Hepatocyte (in vitro differentiated cells): ENCODE measurements around the gene WNT2B. TPM values are rescaled to one million over a fixed set of nuclear protein-coding genes. Genes with fewer than 3 reads are reported as not detected.

Experiments
- DNase-seq: peaks from one replicate; pipeline ENCODE4 v3.0.0-alpha.2; 2016; ENCODE audit warnings: low spot score
- H2AFZ ChIP-seq: fragments of 200-600 bp; sonication (generic); 2 replicates; pipeline ENCODE4 v1.6.0; 2016; ENCODE audit warnings: antibody characterized with exemption, mild to moderate bottlenecking
- H3K27ac ChIP-seq: fragments of 200-600 bp; sonication (generic); 2 replicates; pipeline ENCODE4 v1.5.1; 2016; ENCODE audit warnings: mild to moderate bottlenecking
- H3K27me3 ChIP-seq: fragments of 200-600 bp; sonication (generic); 2 replicates; pipeline ENCODE4 v1.6.1; 2016
- H3K36me3 ChIP-seq: fragments of 200-600 bp; sonication (generic); replicated peaks from 2 replicates; pipeline ENCODE4 v1.5.1; 2016; ENCODE audit warnings: low read depth; ENCODE audit not compliant: insufficient read depth
- H3K4me1 ChIP-seq: fragments of 200-600 bp; sonication (generic); 2 replicates; pipeline ENCODE4 v1.5.1; 2016; ENCODE audit warnings: mild to moderate bottlenecking, moderate library complexity; ENCODE audit not compliant: insufficient read depth
- H3K4me2 ChIP-seq: fragments of 200-600 bp; sonication (generic); 2 replicates; pipeline ENCODE4 v1.6.0; 2016
- H3K4me3 ChIP-seq: fragments of 200-600 bp; sonication (generic); 2 replicates; pipeline ENCODE4 v1.5.1; 2016; ENCODE audit warnings: mild to moderate bottlenecking
- H3K79me2 ChIP-seq: fragments of 200-600 bp; sonication (generic); 2 replicates; pipeline ENCODE4 v1.6.0; 2017; ENCODE audit warnings: mild to moderate bottlenecking
- H3K9me2 ChIP-seq: fragments of 200-600 bp; sonication (generic); replicated peaks from 2 replicates; pipeline ENCODE4 v1.6.0; 2017; ENCODE audit warnings: mild to moderate bottlenecking; ENCODE audit not compliant: insufficient read depth
- H3K9me3 ChIP-seq: fragments of 200-600 bp; sonication (generic); 2 replicates; pipeline ENCODE4 v1.5.1; 2016; ENCODE audit warnings: low read depth, mild to moderate bottlenecking
- H4K20me1 ChIP-seq: fragments of 200-600 bp; sonication (generic); 2 replicates; pipeline ENCODE4 v1.6.0; 2016; ENCODE audit warnings: mild to moderate bottlenecking; ENCODE audit not compliant: insufficient read depth, poor library complexity, severe bottlenecking
- EZH2 ChIP-seq: fragments of 200-600 bp; sonication (generic); IDR thresholded peaks from 2 replicates; pipeline ENCODE4 v1.6.1; 2016; ENCODE audit warnings: antibody characterized with exemption, mild to moderate bottlenecking, borderline replicate concordance
- EZH2phosphoT487 ChIP-seq: fragments of 200-600 bp; sonication (generic); IDR thresholded peaks from one replicate; pipeline ENCODE4 v1.6.1; 2018; ENCODE audit warnings: antibody characterized with exemption, mild to moderate bottlenecking, low read depth, moderate library complexity; ENCODE audit not compliant: unreplicated experiment, severe bottlenecking
- WGBS: methylation state at CpG from one replicate; pipeline ENCODE4 v1.1.6; 2016; ENCODE audit warnings: low lambda C conversion rate; ENCODE audit errors: missing lambda C conversion rate; 5-methylcytosine and 5-hydroxymethylcytosine counted together
- polyA plus RNA-seq: library from polyadenylated mRNA; unstranded; fragments of >200 nt; fragmentation: Nextera tagmentation; extraction: Ambion mirVana; gene quantifications from 2 replicates; pipeline ENCODE4 v1.2.1, GENCODE V29; 2016
- total RNA-seq: library from RNA; depleted of rRNA; stranded (reverse); fragments of >200 nt; gene quantifications from 2 replicates; pipeline ENCODE4 v1.2.3, GENCODE V29; 2014
- TF ChIP-seq, protein P1 (sequence below): fragments of 200-600 bp; sonication (generic); IDR thresholded peaks from 2 replicates; pipeline ENCODE4 v1.5.1; 2016; ENCODE audit warnings: antibody characterized with exemption, mild to moderate bottlenecking; ENCODE audit not compliant: poor library complexity

The WNT2B gene
- total and polyA plus RNA-seq, 2 experiments from 2014 or later: 2.7 to 3.8 TPM

DNA sequence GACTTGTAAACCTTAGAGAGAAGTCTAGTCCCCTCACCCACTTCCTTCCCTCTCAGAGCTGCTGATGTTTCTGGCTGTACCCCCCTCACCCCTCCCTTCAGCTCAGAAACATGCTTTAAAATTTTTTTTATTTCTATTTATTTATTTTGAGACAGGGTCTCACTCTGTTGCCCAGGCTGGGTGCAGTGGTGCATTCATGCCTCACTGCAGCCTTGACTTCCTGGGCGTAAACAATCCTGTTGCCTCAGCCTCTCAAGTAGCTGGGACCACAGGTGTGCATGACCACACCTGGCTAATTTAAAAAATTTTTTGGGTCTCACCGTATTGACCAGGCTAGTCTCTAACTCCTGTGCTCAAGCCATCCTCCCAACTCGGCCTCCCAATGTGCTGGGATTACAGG, 2.9 kb upstream of the WNT2B start:
- Histone ChIP-seq H3K27me3 (peaks cover 57% of the 10 kb centered on the region), H3K36me3 (no peaks in the 10 kb centered on the region), H3K79me2 (no peaks in the 10 kb centered on the region), H4K20me1 (no peaks in the 10 kb centered on the region), H3K9me2 (no peaks in the 10 kb centered on the region), H3K27ac (no peak overlapping the region), H3K4me1 (peaks cover 49% of the 10 kb centered on the region), H2AFZ (no peak overlapping the region), H3K4me3 (no peak overlapping the region), H3K9me3 (no peaks in the 10 kb centered on the region), H3K4me2 (no peak overlapping the region)
- TF ChIP-seq EZH2 (no peak), EZH2phosphoT487 (no peak)
- TF ChIP-seq, protein P1, sequence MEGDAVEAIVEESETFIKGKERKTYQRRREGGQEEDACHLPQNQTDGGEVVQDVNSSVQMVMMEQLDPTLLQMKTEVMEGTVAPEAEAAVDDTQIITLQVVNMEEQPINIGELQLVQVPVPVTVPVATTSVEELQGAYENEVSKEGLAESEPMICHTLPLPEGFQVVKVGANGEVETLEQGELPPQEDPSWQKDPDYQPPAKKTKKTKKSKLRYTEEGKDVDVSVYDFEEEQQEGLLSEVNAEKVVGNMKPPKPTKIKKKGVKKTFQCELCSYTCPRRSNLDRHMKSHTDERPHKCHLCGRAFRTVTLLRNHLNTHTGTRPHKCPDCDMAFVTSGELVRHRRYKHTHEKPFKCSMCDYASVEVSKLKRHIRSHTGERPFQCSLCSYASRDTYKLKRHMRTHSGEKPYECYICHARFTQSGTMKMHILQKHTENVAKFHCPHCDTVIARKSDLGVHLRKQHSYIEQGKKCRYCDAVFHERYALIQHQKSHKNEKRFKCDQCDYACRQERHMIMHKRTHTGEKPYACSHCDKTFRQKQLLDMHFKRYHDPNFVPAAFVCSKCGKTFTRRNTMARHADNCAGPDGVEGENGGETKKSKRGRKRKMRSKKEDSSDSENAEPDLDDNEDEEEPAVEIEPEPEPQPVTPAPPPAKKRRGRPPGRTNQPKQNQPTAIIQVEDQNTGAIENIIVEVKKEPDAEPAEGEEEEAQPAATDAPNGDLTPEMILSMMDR: no peak
- DNase-seq: no peak
- WGBS: 93% methylated on average over 3 of the region's 3 CpGs

DNA sequence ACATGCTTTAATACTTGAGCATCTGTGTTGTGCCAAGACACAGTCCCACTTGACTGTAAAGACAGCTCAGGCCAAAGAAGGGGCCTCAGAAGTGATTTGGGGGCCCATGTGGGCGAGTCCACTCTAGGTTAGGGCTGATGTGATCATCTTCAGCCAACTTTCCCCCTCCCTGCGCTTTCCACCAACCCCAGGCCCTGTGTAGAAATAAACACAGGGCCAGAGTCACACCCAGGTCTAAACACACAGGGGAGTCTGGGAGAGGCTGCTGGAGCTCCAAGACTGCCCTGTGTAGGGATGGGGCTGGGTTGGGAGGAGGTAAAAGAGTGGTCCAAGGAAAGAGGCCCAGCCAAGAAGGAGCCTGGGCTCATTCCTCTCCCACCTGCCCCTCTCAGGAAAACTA, 2.5 kb upstream of the WNT2B start:
- no peaks in the 10 kb centered on the region for H3K79me2 ChIP-seq
- H3K4me2 ChIP-seq: no peak overlapping the region
- TF ChIP-seq EZH2phosphoT487: no peak
- TF ChIP-seq, protein P1: no peak
- TF ChIP-seq EZH2: no peak
- peaks cover 61% of the 10 kb centered on the region for H3K27me3 ChIP-seq
- H3K9me3 ChIP-seq: no peaks in the 10 kb centered on the region
- H3K9me2 ChIP-seq: no peaks in the 10 kb centered on the region
- no peaks in the 10 kb centered on the region for H4K20me1 ChIP-seq
- peaks cover 49% of the 10 kb centered on the region for H3K4me1 ChIP-seq
- no peaks in the 10 kb centered on the region for H3K36me3 ChIP-seq
- no peak overlapping the region for H3K27ac ChIP-seq
- no peak for DNase-seq
- no peak overlapping the region for H2AFZ ChIP-seq
- no peak overlapping the region for H3K4me3 ChIP-seq
- WGBS: 93% methylated on average over 2 of the region's 2 CpGs

DNA sequence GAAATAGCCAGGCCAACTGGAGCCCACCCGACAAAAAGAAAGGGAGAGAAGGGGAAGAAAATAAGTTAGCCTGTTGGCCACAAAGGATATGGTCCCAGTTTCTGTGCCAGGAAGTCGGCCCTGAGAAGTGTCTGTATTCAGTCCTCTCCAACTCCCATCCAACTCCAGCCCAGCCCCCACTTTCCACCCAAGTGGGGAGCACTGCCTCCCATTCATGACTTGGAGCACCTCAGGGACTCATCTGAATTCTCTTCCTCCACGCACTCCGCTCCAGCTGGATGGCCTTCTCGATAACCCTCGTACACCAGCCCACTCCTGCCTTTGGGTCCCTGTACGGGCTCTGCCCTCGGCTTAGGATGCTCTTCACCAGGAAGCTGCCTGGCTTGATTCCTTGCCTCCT, 2.0 kb upstream of the WNT2B start:
- WGBS: 93% methylated on average over 8 of the region's 8 CpGs

More for the DNA sequence above, 2.0 kb upstream of the WNT2B start:
- Histone ChIP-seq H3K9me2 (no peaks in the 10 kb centered on the region), H3K27ac (no peak overlapping the region), H2AFZ (no peak overlapping the region), H3K4me1 (peaks cover 49% of the 10 kb centered on the region), H3K9me3 (no peaks in the 10 kb centered on the region), H3K4me2 (no peak overlapping the region), H3K36me3 (no peaks in the 10 kb centered on the region), H3K27me3 (peaks cover 65% of the 10 kb centered on the region), H3K4me3 (no peak overlapping the region), H3K79me2 (no peaks in the 10 kb centered on the region), H4K20me1 (no peaks in the 10 kb centered on the region)
- no peak for DNase-seq
- TF ChIP-seq, protein P1: no peak
- no peak for TF ChIP-seq EZH2
- TF ChIP-seq EZH2phosphoT487: no peak
